HAP-1 (cell line): Measurements from ENCODE around the gene MACF1.

ENCODE experiments used
- DNase-seq, 2 experiments: peaks; one replicate each; pipeline ENCODE4 v3.0.0-alpha.2; 2016 to 2020; ENCODE audit warnings: low spot score in 2 of 2
- H3K27me3 ChIP-seq: fragments of 250-450 bp; sonication (Bioruptor Pico); 2 replicates; pipeline ENCODE4 v1.5.1; 2020; ENCODE audit warnings: low read depth, mild to moderate bottlenecking, moderate library complexity
- H3K36me3 ChIP-seq: fragments of 250-450 bp; sonication (Bioruptor Pico); replicated peaks from 2 replicates; pipeline ENCODE4 v1.5.1; 2020; ENCODE audit warnings: mild to moderate bottlenecking
- H3K4me1 ChIP-seq: fragments of 250-450 bp; sonication (Bioruptor Pico); 2 replicates; pipeline ENCODE4 v1.5.1; 2020; ENCODE audit warnings: mild to moderate bottlenecking
- H3K4me3 ChIP-seq: fragments of 250-450 bp; sonication (Bioruptor Pico); 2 replicates; pipeline ENCODE4 v1.5.1; 2020; ENCODE audit warnings: mild to moderate bottlenecking, moderate library complexity
- H3K9me3 ChIP-seq: fragments of 250-450 bp; sonication (Bioruptor Pico); 2 replicates; pipeline ENCODE4 v1.5.1; 2020; ENCODE audit warnings: mild to moderate bottlenecking, moderate library complexity
- in situ Hi-C: fragments of 300-500 bp; cut with MboI; formaldehyde crosslinking; loops from 3 replicates; pipeline ENCODE4 v1.14.3; 2020; ENCODE audit warnings: low sequenced_read_pairs, inconsistent platforms, mixed read lengths

Gene MACF1

GRCh38 chr1:39294531-39294930, 90.0 kb downstream of the MACF1 start:
- H3K4me3 ChIP-seq = no peak overlapping the region
- peaks cover 12% of the 10 kb centered on the region for H3K4me1 ChIP-seq
- H3K27me3 ChIP-seq = no peaks in the 10 kb centered on the region
- in situ Hi-C loops = no loop called here
- H3K9me3 ChIP-seq = no peaks in the 10 kb centered on the region
- DNase-seq = no peak
- H3K36me3 ChIP-seq = no peaks in the 10 kb centered on the region

DNA sequence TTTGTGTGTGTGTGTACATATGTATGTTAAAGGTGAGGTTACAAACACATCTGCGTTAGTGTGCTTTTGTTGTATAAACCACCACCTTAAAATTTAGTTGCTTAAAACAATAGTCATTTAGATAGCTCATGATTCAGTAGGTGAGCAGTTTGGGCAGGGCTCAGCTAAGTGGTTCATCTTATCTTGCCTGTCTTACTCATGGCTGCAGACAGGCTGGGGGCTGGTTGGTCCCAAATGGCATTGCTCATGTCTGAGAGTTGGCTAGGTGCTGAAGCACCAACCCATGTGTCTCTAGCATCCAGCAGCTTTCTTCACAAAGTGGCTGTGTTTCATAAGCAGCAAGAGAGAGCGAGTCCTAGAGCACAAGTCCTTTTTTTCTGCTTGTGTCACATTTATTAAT, 91.4 kb downstream of the MACF1 start:
- no peak for DNase-seq
- H3K36me3 ChIP-seq = 0 out of 2 replicates have a peak, but pooled peaks cover 3% of the 10 kb centered on the region
- peaks cover 12% of the 10 kb centered on the region for H3K4me1 ChIP-seq
- H3K27me3 ChIP-seq = no peaks in the 10 kb centered on the region
- no peaks in the 10 kb centered on the region for H3K9me3 ChIP-seq
- in situ Hi-C loops = no loop called here
- no peak overlapping the region for H3K4me3 ChIP-seq

- Histone ChIP-seq H3K4me1 (peaks cover 12% of the 10 kb centered on the region), H3K27me3 (no peaks in the 10 kb centered on the region), H3K36me3 (0 out of 2 replicates have a peak, but pooled peaks cover 3% of the 10 kb centered on the region), H3K4me3 (no peak overlapping the region), H3K9me3 (no peaks in the 10 kb centered on the region)
- no peak for DNase-seq
- in situ Hi-C loops = no loop called here
Measured at GRCh38 chr1:39297551-39297950, 93.1 kb downstream of the MACF1 start.

GRCh38 chr1:39301606-39302005, 97.1 kb downstream of the MACF1 start:
- DNase-seq = no peak
- H3K36me3 ChIP-seq = 0 out of 2 replicates have a peak, but pooled peaks cover 3% of the 10 kb centered on the region
- no peaks in the 10 kb centered on the region for H3K4me1 ChIP-seq
- in situ Hi-C loops = no loop called here
- H3K27me3 ChIP-seq = no peaks in the 10 kb centered on the region
- H3K9me3 ChIP-seq = no peaks in the 10 kb centered on the region
- no peak overlapping the region for H3K4me3 ChIP-seq

DNA sequence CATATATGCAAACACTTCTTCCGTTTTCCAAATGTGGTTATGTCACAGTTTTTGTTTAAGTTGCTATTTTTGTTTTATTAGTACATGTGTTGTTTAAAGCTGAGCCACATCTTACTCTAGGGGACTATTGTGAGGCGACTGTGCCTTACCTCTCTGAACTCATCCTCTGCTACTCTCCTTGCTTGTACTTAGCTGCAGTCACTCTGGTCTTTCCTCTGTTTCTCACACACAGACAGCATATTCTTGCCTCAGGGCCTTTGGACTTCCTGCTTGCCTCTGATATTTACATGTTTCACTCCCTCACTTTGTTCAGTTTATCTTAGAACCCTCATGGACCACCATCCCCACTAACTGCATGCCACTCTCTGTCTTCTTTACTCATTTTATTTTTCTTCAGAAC, 101.1 kb downstream of the MACF1 start:
- no peaks in the 10 kb centered on the region for H3K36me3 ChIP-seq
- H3K9me3 ChIP-seq = no peaks in the 10 kb centered on the region
- no peaks in the 10 kb centered on the region for H3K27me3 ChIP-seq
- DNase-seq = no peak
- H3K4me3 ChIP-seq = no peak overlapping the region
- peaks cover 11% of the 10 kb centered on the region for H3K4me1 ChIP-seq
- in situ Hi-C loops = no loop called here

- DNase-seq = no peak
- in situ Hi-C loops = no loop called here
Measured at GRCh38 chr1:39310015-39310414, 105.5 kb downstream of the MACF1 start.

DNA sequence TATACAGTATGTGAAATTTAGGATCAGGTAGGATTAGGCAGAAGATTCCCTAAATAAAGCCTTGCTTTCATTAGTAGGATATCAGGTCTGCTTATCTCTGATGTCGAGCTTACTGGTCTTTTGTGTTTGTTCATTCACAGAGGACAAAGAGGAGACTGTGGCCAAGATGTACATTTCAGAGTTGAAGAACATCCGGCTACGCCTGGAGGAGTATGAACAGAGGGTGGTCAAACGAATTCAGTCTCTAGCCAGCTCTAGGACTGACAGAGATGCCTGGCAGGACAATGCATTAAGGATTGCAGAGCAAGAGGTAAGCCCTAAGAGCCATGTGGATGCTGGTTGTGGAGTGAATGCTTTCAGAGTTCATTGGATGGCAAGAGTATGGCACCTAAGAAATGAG, 106.2 kb downstream of the MACF1 start:
- H3K4me3 ChIP-seq = no peak overlapping the region
- H3K4me1 ChIP-seq = peaks cover 11% of the 10 kb centered on the region
- DNase-seq = no peak
- H3K27me3 ChIP-seq = no peaks in the 10 kb centered on the region
- H3K9me3 ChIP-seq = no peaks in the 10 kb centered on the region
- no peaks in the 10 kb centered on the region for H3K36me3 ChIP-seq
- in situ Hi-C loops = no loop called here

More at GRCh38 chr1:39310015-39310414, 105.5 kb downstream of the MACF1 start:
- peaks cover 11% of the 10 kb centered on the region for H3K4me1 ChIP-seq
- no peaks in the 10 kb centered on the region for H3K36me3 ChIP-seq
- H3K27me3 ChIP-seq = no peaks in the 10 kb centered on the region
- H3K9me3 ChIP-seq = no peaks in the 10 kb centered on the region
- no peak overlapping the region for H3K4me3 ChIP-seq

DNA sequence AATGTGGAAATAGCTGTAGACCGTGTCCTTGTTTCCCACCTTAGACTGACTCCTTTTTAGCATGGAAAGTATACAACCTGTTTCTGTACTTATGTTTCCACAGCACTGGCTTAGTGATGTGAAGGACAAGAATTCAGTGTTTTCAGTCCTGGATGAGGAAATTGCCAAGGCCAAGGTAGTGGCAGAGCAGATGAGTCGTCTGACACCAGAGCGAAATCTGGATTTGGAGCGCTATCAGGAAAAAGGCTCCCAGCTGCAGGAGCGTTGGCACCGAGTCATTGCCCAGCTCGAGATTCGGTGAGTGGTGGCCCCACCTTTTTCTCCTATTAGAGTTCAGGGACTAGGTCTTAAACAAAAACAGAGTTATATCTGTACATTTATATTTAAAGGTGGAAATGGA, 112.6 kb downstream of the MACF1 start:
- Histone ChIP-seq H3K4me1 (no peaks in the 10 kb centered on the region), H3K4me3 (no peak overlapping the region), H3K9me3 (no peaks in the 10 kb centered on the region), H3K27me3 (no peaks in the 10 kb centered on the region), H3K36me3 (no peaks in the 10 kb centered on the region)
- no peak for DNase-seq
- in situ Hi-C loops = no loop called here

- no peaks in the 10 kb centered on the region for H3K9me3 ChIP-seq
- no peaks in the 10 kb centered on the region for H3K4me1 ChIP-seq
- DNase-seq = no peak
- H3K4me3 ChIP-seq = no peak overlapping the region
- in situ Hi-C loops = no loop called here
- no peaks in the 10 kb centered on the region for H3K27me3 ChIP-seq
- no peaks in the 10 kb centered on the region for H3K36me3 ChIP-seq
Measured at GRCh38 chr1:39317910-39318633, 113.6 kb downstream of the MACF1 start.

DNA sequence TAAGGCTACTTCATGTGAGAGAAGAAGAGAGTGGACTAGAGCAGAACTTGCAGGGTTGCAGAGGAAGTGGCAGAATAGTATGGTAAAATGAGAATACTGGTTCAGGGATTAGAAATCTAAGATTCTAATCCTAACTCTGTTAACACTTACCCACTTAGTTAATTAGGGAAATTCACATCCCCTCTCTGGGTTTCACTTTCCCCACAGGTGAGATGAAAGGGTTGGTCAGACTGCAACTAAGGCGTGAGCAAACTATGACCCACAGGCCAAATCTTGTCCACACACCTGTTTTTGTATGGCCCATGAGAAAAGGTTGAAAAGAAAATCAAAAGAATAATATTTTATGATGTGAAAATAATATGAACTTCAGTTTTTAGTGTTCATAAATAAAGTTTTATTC, 117.5 kb downstream of the MACF1 start:
- Histone ChIP-seq H3K36me3 (no peaks in the 10 kb centered on the region), H3K4me3 (no peak overlapping the region), H3K27me3 (no peaks in the 10 kb centered on the region), H3K9me3 (no peaks in the 10 kb centered on the region), H3K4me1 (no peaks in the 10 kb centered on the region)
- DNase-seq = no peak
- in situ Hi-C loops = no loop called here

DNA sequence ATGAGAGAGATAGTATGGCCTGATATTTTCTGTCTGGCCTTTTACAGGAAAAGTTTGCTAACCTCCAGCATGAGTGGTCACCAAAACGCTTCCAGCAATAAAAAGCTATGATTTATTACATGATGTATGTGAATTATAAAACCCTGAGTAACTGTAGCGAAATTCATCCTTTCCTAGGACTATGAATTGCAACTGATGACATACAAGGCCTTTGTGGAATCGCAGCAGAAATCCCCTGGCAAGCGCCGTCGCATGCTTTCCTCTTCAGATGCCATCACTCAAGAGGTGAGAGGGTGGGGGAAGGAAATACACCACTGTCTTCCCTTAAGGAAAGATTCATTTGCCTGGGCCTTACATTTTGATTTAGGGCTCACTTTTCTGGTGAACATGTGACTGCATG, 117.9 kb downstream of the MACF1 start:
- DNase-seq = no peak
- Histone ChIP-seq H3K4me1 (no peaks in the 10 kb centered on the region), H3K9me3 (no peaks in the 10 kb centered on the region), H3K36me3 (no peaks in the 10 kb centered on the region; the same call in 1 of the 2 replicates), H3K27me3 (no peaks in the 10 kb centered on the region), H3K4me3 (no peak overlapping the region)
- in situ Hi-C loops = no loop called here

DNA sequence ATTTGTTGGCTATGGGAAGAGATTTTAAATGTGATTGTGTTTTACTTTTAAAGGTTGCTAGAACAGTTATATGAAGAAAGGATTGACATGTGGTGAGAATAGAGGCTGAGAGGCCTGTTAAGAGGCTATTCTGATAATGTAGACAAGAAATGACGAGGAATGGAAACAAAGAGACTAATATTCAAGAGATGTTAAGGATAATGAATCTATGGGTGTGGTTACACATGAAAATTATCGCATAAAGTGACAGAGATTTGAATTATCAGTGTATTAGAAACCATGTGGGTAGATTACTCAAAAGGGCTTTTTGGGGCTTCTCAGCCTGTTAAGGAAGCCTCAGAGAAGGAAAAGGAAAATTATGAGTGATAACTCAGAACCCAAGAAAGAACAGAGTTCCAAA, 120.4 kb downstream of the MACF1 start:
- H3K9me3 ChIP-seq = no peaks in the 10 kb centered on the region
- no peaks in the 10 kb centered on the region; the same call in 1 of the 2 replicates for H3K36me3 ChIP-seq
- no peak for DNase-seq
- H3K4me1 ChIP-seq = no peaks in the 10 kb centered on the region
- H3K4me3 ChIP-seq = no peak overlapping the region
- H3K27me3 ChIP-seq = no peaks in the 10 kb centered on the region
- in situ Hi-C loops = no loop called here

DNA sequence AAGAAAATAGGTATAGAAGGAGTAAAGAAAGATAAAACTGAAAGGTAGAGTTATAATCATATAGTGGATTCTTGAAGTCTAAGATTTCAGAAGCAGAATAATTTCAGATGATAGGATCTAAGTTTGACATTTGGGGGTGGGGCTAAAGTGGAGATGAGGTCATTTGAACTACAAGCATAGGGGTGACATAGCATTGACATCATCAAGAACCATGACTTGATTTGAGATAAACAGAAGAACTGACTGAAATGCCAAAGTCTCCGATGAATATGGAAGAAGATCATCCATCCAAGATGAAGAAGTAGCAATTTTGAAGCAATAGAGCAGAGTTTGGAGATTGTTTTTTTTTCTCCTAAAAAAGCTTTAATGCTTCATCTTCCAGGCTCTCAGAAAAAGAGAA, 122.3 kb downstream of the MACF1 start:
- H3K4me1 ChIP-seq = no peaks in the 10 kb centered on the region
- DNase-seq = no peak
- H3K9me3 ChIP-seq = no peaks in the 10 kb centered on the region
- in situ Hi-C loops = no loop called here
- no peaks in the 10 kb centered on the region; the same call in 1 of the 2 replicates for H3K36me3 ChIP-seq
- H3K4me3 ChIP-seq = no peak overlapping the region
- H3K27me3 ChIP-seq = no peaks in the 10 kb centered on the region

DNA sequence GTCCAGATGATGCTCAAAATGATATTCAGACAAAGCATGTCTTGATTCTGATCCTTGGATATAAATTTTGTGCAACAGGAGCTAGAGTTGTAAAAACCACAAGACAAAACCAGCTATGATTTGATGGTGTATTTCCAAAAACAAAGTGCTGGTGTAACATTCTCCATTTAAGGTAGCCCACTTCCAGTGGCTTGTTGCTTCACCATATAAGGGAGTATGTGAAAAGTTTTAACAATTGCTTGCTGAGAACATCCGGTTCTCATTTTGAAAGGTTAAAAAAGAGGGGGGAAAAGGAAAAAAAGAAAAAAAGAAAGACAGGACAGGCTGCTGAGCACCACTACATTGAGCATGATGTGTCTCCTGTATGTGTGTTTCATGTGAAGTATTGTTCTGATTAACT, 123.6 kb downstream of the MACF1 start:
- Histone ChIP-seq H3K36me3 (no peaks in the 10 kb centered on the region; the same call in 1 of the 2 replicates), H3K4me1 (no peaks in the 10 kb centered on the region), H3K9me3 (no peaks in the 10 kb centered on the region), H3K4me3 (no peak overlapping the region), H3K27me3 (no peaks in the 10 kb centered on the region)
- in situ Hi-C loops = no loop called here
- no peak for DNase-seq
